IPS DF 4.7 (cell line): ENCODE results near the gene B4GALT1.

ENCODE experiments used
- DNase-seq: peaks from one replicate; pipeline ENCODE4 v3.0.0-alpha.2; 2013; ENCODE audit warnings: low spot score; ENCODE audit errors: extremely low read depth

B4GALT1 gene

DNA sequence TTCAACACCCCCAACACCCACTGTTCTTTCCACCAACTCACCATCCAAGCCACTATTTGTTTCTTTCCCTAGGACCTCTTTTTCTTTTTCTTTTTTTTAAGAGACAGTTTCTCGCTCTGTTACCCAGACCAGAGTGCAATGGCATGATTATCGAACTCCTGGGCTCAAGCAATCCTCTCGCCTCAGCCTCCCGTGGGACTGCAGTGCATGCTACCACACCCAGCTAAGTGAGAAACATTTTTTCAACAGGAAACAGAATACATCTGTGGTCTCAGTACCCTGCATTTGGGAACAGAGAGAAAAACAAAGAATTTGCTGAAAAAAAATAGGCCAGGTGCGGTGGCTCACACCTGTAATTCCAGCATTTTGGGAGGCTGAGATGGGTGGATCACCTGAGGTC is 24.6 kb downstream of the B4GALT1 start:
- no peak for DNase-seq

DNA sequence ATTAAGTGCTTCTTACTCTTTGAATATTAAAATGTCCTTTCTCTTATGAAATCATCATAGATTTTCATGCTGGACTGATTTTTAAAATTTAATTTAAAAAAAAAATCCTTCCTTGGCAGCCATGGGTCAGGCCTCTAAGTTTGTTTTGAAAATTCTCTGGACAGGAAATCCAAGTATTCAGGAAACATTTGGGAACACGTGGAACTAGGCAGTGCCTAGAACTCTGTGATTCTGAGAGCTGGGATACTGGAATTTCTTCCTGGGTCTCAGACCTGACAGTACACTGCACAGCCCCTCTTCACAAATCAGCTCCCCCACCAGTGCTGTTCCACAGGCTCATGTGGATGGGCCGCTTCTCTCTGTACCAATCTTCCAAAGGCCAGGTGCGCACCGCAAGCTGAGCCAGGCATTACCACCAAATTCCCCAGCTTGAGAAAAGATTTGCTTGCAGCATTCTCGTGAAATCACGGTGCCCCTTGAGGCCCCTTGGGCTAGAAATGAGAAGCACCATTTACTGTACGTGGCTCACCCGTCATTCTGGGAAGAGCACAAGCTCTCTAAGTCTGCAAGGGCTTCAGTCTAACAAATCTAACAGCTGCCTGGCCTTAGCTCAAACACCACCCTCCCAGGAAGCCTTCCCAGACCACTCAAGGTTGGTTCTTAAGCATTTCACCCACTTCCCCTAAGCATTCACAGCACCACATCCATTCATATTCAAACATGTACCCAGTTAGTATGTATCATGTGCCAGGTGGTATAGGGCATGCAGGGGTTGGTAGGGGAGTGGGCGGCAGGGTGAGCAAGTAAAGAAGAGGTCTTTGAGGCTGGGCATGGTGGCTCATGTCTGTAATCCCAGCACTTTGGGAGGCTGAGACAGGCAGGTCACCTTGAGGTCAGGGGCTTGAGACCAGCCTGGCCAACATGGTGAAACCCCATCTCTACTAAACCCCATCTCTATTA is 26.5 kb downstream of the B4GALT1 start:
- no peak for DNase-seq

DNA sequence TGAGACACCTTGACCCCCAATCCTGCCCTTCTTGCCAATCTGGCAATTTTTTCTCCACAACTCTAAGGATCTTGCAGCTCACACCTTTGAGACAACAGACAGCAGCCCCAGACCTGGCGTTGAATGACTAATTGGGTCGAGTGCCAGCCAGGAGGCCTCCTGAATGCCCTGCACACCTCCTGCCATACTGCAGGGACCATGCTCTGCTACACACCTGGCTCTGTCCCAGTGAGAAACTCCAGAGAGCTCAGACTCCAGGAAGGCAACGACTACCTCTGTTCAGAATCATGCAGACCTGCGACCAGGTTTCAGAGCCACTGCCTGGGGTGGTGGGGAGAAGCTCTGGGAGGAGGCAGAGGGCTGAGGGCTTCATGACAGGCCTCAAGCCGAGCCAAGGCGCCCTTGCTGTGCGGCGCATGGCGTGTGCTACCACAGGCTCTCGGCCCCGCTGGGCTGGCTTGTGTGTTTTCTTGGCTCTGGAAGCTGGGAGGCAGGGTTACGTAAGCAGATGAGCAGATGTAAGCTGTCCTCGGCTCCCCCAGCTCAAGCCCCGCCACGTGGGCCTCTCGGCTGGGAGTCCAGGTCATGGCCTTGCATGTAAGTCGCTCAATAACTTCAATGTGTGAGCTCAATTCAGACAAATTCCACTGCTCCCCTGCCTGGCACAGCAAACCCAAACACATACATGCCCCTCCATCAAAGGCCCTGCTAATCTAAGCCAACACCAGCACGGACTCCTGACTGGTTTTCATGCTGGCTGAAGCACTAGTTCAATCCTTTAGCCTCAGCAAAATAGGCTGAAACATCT is 27.5 kb downstream of the B4GALT1 start:
- DNase-seq = no peak

DNA sequence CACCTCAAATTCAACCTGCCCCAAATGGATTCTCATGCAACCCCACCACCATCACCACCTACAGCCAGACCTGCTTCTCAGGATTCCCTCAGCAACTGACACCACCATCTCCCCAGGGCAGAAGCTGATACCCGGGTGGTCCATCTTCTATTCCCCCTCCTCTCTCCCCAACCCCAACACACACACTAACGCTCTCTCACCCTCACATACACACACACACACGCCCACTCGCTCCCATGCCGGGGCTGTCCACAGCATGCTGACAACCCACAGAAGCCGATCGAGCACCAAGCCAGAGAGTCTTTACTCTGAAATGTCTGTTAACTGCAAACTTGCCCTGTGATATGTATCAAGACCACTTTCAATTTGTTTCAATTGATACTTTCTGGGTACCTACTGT is 28.4 kb downstream of the B4GALT1 start:
- no peak for DNase-seq

DNA sequence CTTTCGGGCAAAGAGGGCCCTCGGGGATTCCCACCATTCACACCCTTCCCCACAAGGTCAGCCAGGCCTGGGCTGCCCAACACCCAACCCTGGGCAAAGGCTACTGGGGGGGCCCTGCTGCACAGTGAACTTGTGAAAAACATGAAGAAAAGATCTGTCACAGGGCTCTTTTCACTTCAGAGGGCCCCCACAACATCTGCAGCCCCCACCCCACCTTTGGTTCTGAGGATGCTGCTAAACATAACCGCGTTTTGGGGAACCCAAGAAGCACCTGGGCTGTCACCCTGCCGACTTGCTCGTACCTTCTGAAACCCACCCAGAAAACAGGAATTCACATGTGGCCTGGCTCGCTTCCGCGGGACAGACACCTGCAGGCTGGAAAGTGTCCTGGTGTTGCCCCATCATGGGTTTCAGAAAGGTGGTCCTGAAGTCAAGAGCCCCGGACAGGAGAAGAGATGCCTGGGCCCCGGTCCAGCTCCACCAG is 29.3 kb downstream of the B4GALT1 start:
- no peak for DNase-seq

DNA sequence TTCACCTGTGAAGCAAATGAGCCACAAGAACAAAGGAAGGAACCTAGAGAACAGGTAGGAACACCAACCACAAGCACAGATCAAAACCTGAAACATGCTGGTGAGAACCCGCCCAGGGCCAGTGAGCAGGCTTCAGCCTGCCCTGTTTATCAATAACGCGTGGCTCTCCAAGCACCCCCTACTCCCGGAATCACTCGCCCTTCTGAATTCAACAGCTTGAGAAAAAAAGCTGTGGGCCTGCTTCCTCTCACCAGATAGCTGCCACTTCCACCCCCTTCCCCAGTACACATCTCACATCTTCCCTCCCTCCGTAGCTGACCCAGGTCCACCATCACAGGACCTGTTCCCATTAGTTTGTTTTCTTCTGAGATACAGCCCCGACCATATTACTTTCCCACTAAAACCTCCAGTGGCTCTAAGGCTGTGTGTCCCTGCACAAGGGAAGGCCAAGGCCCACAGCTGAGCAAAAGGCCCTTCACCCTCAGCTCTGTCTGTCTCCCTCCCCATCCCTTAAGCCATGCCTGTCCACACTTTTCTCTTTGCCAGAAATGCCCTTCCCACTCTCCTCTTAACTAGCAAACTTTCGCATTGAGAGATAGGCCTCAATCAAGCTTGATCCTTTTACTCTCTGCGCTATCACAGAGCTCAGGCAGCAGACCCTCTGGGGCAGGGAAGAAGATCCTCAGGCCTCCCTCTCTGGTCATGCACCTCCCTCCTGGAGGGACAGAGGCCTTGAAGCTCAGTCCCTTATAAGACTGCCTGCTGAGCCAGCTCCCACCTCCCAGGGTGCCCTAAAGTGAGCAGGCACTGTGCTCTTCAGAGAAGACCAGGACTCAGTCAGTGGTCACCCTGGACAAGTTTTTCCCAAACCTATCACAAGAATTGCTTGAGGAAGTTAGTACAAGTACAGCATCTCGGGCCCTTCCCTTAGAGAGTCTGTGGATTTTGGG is 30.1 kb downstream of the B4GALT1 start:
- DNase-seq = no peak

DNA sequence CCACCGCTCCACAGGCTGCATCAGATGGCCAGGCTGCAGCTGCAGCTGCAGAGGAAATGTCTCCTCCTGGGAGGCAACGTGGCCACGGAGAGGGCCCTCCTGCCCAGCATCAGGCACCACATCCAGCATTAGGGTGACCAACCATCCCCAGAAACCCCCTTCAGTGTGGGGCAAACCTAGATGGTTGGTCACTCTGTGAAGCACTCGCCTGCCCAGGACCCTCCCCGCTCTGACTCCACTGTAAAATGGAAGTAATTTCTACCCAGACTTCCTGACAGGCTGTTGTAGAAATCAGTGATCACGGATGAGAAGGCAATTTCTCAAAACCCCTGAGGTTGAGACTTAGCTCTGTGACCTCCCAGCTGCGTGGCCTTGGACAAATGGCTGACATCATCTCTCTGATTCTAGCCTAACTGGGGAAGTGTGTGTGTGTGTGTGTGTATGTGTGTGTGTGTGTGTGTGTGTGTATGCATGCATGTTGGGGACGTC is 31.6 kb downstream of the B4GALT1 start:
- no peak for DNase-seq

DNA sequence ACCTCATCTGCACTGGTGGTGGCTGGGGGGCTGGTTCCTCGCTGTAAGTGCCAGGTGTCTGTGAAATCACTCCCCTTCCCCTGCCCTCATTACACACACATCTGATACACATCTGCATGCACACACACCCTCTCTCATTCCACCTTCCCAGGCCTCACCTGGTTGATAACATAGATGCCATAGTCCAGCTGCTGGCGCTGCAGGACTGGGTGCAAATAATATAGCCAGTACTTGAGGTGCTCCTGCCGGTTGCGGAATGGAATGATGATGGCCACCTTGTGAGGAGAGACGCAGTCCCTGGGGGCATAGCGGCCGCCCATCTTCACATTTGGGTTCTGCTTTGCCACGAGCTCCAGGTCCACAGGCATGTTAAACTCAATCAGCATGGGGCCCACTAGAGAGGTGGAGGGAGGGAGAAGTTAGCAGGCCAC is 32.1 kb downstream of the B4GALT1 start:
- no peak for DNase-seq

DNA sequence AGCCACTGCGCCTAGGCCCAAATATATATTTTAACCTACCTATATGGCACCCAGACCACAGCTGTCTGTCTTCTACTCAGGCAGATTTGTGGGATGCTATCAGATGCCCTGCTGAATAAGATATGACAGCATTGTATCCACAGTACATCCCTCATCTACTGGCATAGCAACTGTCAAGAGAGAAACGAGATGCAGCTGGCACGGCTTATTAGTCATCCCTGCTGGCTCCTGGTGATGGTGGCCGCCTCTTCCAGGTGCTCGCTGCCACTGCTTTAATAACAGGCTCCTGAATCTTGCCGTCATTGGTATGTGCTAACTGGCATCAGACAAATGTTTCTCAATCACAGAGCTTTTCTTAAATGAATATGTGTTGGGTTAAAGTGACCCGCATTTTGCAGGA is 34.0 kb downstream of the B4GALT1 start:
- no peak for DNase-seq

DNA sequence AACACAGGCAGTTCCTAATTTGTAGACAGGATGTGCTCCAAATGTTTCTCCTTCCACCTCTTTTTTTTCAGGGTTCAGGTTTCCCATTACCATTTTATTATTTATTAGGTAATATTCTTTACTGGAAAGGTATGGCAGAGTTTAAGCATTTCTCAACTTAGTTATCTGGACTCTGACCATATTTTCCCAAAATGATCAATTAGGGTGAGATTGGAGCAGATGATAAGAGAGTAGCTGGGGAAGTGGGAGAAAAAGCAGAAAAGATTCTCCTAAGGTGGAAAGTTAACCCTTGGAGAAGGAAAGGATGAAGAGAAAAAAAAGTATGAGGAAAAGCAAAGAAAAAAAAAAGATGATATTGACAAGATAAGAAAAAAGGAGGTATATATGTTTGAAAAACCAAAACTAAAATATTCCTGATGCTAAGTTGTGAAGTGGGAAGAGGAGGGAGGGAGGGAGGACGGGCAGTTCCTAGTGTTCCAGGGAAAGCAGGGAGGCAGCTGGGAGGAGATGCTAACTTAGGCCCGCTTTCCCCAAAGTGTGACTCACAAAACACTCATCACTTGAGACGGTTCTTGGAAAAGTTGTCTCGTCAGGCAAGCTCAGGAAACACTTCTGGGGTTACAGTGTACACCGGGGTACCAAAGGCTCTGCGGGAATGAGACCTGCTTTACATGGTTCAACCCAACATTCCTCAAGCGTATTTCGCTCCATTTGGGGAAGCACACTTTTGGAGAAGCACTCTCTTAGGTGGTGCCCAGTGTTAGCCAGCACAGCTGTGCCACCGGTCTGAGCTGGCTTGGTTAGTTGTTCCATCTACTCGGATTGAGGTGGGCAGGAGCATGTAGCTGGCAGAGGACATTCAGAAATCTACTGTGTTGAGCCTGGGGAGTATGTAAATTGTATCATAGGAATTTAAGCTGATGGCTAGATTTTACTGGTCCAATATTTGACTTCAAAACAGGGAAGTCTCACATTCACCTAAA is 35.1 kb downstream of the B4GALT1 start:
- DNase-seq = no peak

DNA sequence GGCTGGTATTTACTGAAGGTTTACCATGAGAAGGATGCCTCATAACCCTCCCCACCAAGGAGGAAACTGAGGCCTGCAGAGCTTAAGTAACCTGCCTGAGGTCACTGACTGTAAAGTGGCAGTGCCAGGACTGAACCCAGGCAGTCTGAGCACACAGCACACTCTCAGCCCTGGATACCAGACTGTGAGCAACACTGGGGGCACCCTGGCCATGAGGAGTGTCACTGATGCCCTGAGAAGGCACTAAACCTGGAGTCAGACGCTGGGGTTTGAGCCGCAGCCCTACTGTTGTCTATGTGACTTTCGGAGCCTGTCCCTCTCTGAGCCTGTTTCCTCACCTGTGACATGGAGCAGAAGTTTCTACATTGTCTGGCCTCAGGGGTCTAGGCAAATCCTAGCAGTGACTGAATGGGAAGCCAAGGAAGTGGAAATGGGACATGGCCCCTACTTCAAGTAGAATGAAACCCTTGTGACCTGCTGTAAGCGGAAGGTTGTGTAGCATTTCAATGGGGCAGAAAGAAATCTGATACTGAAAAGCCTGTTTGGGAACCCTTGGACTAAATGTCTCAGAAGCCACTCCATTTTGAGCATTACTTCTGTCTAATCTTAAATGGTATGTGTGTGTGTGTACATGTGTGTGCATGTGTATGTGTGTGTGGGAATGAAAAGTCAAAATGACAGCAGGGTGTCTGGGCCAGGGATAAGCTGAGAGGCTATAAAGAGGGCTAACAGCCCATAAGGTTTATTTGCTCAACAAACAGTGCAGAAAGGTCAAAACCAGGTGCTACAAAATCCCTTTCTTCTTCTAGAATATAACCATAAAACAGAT is 36.0 kb downstream of the B4GALT1 start:
- DNase-seq = no peak

DNA sequence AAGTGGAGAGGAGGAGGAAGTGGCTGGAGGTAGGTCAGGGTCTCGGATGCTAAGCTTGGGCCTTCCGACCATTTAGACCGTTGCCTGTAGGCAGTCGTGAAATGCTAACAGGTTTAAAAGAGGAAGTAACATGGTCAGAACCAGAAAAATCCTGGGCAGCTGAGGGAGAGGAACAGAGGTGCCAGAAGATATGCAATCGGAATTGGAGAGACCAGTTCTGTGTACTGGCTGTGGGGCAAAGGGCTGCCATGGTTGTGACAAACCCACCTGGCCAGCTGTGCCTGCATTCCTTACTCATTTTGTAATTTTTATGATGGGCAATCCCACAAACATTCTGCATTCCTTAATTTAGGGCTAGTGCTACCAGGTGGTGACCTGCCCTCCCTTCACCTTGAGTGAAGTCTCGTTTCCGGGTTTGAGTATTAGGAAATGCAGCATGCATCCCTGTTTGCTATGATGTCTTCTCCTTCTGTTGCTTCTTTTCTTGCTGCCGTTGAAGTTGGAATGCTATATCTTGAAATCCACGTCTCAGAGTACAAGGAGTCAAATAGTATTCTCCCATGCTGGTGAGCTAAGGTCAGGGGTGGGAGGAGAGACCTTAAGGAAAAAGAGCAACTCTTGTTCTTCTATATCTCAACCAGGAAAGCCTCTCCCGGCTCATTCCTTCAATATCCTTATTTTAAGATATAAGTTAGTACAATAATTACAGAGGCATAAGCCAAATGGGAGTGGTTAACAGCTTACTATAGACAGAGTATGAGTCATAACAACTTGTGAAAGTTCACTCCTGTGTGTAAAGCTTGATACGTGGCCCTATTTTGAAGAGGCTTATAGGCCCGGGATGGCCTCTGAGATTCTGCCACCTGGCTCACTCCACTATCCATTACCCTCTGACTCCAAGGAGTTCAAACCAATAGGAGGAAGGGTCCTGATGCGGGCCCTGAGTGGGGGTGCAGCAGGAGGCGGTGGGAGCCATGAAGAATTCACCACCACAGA is 37.0 kb downstream of the B4GALT1 start:
- no peak for DNase-seq

DNA sequence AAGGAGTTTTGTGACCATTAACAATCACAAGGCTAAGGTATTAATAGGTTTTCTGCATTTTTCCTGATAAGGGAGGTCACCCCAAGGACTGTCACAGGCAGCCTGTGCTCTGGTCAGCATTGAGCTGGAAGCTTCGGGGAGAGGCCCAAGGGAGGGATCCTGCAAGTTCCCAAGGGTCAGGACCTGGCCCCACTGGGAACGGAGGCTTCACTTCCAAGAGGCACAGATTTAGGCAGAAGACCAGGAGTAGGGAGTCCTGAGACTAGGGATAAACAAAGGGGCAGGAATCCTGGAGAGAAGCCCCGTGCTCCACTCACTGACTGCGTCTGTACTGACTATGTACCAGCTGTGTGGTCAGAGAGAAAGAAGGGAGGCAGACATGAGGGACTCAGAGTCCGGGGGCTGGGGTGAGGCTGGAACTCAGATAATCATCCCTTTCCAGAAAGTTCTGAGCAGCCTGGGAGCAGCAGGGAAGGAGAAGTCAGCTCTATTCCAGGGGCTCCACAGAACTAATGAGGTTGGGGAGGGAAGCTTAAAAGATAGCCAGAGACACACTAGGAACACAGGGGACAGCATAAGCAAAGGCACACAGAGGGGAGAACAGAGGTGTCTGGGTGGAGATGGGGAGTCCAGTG is 37.8 kb downstream of the B4GALT1 start:
- DNase-seq = no peak

DNA sequence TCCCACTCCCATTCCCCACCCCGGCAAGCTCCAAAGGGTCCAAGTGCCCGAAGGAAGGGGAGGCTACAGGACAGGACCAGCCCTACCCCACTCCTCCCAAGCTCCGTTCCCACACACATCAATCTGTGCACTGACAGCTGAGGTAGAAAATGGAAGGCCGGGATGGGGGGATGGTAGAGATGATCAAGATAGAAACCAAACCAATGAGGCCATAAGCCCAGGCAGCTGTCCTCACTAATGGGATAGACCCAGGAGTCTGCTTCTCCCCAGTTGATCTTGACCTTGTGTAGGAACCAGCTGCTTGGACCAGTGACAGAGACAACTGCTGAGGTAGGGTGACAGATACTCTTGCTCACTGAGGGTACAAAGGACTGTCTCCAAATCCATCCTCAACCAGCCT is 38.6 kb downstream of the B4GALT1 start:
- no peak for DNase-seq

DNA sequence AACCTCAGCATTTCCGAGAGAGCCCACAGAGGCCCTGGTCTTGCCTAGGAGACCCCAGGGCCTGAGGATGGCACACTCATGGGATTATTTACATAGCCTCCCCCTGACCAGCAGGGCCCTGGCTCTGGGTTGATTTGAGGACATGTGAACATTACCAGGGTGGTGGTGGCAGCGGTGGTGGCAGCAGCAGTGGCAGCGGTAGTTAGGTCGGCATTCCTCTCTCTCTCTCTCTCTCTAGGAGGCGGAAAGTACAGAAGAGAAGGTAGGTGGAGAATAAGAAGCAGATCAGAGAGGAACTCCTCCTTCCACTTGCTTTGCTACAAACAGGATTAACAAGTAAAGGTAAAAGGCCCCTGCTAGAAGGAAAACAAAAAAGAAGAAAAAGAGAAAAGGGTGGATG is 39.3 kb downstream of the B4GALT1 start:
- no peak for DNase-seq

DNA sequence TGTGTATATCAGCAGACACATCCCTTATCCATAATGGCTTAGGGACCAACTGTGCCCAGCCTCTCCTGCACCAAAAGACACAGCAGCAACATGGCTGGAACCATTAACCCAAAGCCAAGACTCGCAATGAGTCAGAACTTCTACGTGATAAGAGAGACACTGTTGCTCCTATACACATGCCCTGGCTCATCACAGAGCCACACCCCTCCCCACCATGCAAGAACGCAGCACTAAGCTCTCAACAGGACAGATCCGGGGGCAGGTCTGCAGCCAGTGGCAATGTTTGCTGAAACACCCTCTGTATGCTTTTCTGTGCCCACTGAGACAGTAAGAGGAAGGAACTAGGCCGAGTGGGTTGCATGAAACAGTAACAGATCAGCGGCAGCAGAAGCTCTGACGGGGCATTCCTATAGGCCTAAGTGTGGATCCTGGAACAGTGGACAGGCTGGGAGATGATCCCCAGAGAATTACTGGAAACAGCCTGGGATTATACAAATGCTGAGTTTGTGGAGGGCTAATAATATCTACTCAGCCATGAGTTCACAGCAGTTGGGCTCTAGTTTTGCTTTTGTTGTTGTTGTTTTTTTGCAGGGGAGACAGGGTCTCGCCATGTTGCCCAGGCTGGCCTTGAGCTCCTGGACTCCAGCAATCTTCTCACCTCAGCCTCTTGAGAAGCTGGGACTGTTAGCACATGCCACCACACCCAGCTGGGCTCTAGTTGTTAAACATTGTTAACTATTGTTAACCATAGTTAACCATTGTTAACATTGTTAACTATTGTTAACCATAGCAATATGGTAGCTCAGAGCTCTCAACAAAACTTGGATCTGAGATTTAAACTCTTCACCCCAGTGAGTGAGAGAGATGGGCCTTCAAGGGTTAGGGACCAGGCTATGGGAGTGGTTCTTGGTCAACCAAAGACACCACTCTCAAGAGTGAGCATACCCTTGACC is 41.0 kb downstream of the B4GALT1 start:
- no peak for DNase-seq
